ENCODE results near the gene AMN. TPM values are rescaled to one million over a fixed set of nuclear protein-coding genes. Genes with fewer than 3 reads are reported as not detected.

The AMN gene
- total and polyA plus RNA-seq, 4 donors, result 2.1 to 51.2 (median 8.6) TPM

GRCh38 chr14:102953100-102953499 lies 30.6 kb downstream of the AMN start:
- Histone ChIP-seq H3K27me3 (ENCODE audit: control insufficient read depth in 4 of 4, insufficient read depth in 4 of 4, low read length in 3 of 4) (no peaks in the 10 kb centered on the region), H3K27ac (ENCODE audit: low read depth in 1 of 2, low read length in 2 of 2) (no peak overlapping the region), H3K36me3 (ENCODE audit: control insufficient read depth in 4 of 4, insufficient read depth in 3 of 4, low read depth in 1 of 4, low read length in 3 of 4) (peaks cover 15 to 79% (median 47%) of the 10 kb centered on the region in 4 donors), H3K9me3 (ENCODE audit: control insufficient read depth in 4 of 4, low read length in 3 of 4) (no peaks in the 10 kb centered on the region), H3K9ac (ENCODE audit: low read depth in 1 of 2, low read length in 2 of 2) (no peak overlapping the region), H3K4me1 (ENCODE audit: control insufficient read depth in 4 of 4, insufficient read depth in 4 of 4, low read length in 3 of 4) (peaks cover 0 to 6% (median 3%) of the 10 kb centered on the region in 4 donors), H3K4me3 (ENCODE audit: low read depth in 1 of 3, low read length in 3 of 3) (no peak overlapping the region)
- 91% methylated on average over 15 of the region's 15 CpGs for WGBS
- TF ChIP-seq GABPA (IDR thresholded peaks at IDR 0.05 in 1 of 2, conservative IDR thresholded peaks at IDR 0.05 in 1 of 2) (no peak), SP1 (IDR thresholded peaks at IDR 0.05) (no peak), FOXA2 (IDR thresholded peaks at IDR 0.05) (no peak), REST (IDR thresholded peaks at IDR 0.05) (no peak), TAF1 (conservative IDR thresholded peaks at IDR 0.05) (no peak), FOXA1 (IDR thresholded peaks at IDR 0.05) (no peak), YY1 (IDR thresholded peaks at IDR 0.05) (no peak), ATF3 (IDR thresholded peaks at IDR 0.05) (no peak), CTCF (IDR thresholded peaks at IDR 0.05; ENCODE audit: low read depth, low read length, missing input control) (no peak), EGR1 (IDR thresholded peaks at IDR 0.05; ENCODE audit: low read depth in 2 of 2) (no peak), RXRA (IDR thresholded peaks at IDR 0.05) (no peak), NR2F2 (IDR thresholded peaks at IDR 0.05) (no peak)
- DNase-seq (ENCODE audit: low spot score), result no peak

GRCh38 chr14:102954081-102954789 lies 31.8 kb downstream of the AMN start:
- Histone ChIP-seq H3K9ac (ENCODE audit: low read depth in 1 of 2, low read length in 2 of 2) (no peak overlapping the region), H3K4me1 (ENCODE audit: control insufficient read depth in 4 of 4, insufficient read depth in 4 of 4, low read length in 3 of 4) (peaks cover 0 to 6% (median 3%) of the 10 kb centered on the region in 4 donors), H3K36me3 (ENCODE audit: control insufficient read depth in 4 of 4, insufficient read depth in 3 of 4, low read depth in 1 of 4, low read length in 3 of 4) (peaks cover 15 to 83% (median 52%) of the 10 kb centered on the region in 4 donors), H3K9me3 (ENCODE audit: control insufficient read depth in 4 of 4, low read length in 3 of 4) (no peaks in the 10 kb centered on the region), H3K4me3 (ENCODE audit: low read depth in 1 of 3, low read length in 3 of 3) (no peak overlapping the region), H3K27ac (ENCODE audit: low read depth in 1 of 2, low read length in 2 of 2) (no peak overlapping the region), H3K27me3 (ENCODE audit: control insufficient read depth in 4 of 4, insufficient read depth in 4 of 4, low read length in 3 of 4) (no peaks in the 10 kb centered on the region)
- 93% methylated on average over 18 of the region's 18 CpGs for WGBS
- TF ChIP-seq FOXA1 (IDR thresholded peaks at IDR 0.05) (no peak), YY1 (IDR thresholded peaks at IDR 0.05) (no peak), JUND (IDR thresholded peaks at IDR 0.05) (no peak), GABPA (IDR thresholded peaks at IDR 0.05 in 1 of 2, conservative IDR thresholded peaks at IDR 0.05 in 1 of 2) (no peak)
- DNase-seq (ENCODE audit: low spot score), result no peak

Data from liver (tissue), 9 donors.